NOMO-1 treated with DMSO at 0.1 percent for 48 hours (cell line): Measurements from ENCODE around the gene WNK1.
"Not testable (repeated sequence)": the region's sequence is repeated elsewhere in the genome, so short reads cannot be mapped to it uniquely, and the experiment has no call there.

Experiments used
- DNase-seq: peaks from one replicate; lab custom pipeline; 2025; ENCODE audit not compliant: unreplicated experiment; lab: John Stamatoyannopoulos, UW

Gene WNK1

GRCh38 chr12:906062-906585 is 153.7 kb downstream of the WNK1 start:
- no peak for DNase-seq

GRCh38 chr12:907413-908185 is 155.2 kb downstream of the WNK1 start:
- no peak for DNase-seq

GRCh38 chr12:909861-910260 is 157.5 kb downstream of the WNK1 start:
- no peak for DNase-seq

- DNase-seq: no peak
These were observed 158.0 kb downstream of the WNK1 start for GRCh38 chr12:910416-910815.

DNA sequence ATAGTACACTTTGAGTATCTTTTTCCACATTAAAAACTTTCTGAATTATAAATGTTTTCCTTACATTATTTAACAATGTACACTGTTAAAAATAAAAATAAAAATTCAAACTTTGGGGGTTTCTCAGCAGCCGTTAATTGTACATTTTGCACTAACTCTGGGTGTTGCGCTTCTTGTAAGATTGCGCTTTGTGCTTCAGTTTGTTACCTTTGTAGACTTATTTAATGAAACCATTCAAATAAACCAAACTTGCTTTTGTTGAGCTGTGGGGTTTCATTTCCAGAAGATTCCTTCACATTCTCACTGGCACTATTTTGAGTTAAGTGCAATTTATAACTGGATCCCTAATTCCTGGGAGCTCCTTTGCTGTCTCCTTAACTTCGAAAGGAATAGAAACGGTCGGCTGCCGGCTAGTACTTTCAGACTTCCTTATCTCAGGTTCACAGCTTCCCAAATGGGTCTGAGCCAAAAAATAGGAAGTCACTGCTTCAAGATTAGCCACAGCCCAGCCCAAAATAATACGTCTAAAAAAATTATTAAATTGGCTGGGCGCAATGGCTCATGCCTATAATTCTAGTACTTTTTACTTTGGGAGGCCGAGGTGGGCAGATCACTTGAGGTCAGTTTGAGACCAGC is 158.9 kb downstream of the WNK1 start:
- no peak for DNase-seq

GRCh38 chr12:912466-913235 is 160.3 kb downstream of the WNK1 start:
- DNase-seq: no peak

DNA sequence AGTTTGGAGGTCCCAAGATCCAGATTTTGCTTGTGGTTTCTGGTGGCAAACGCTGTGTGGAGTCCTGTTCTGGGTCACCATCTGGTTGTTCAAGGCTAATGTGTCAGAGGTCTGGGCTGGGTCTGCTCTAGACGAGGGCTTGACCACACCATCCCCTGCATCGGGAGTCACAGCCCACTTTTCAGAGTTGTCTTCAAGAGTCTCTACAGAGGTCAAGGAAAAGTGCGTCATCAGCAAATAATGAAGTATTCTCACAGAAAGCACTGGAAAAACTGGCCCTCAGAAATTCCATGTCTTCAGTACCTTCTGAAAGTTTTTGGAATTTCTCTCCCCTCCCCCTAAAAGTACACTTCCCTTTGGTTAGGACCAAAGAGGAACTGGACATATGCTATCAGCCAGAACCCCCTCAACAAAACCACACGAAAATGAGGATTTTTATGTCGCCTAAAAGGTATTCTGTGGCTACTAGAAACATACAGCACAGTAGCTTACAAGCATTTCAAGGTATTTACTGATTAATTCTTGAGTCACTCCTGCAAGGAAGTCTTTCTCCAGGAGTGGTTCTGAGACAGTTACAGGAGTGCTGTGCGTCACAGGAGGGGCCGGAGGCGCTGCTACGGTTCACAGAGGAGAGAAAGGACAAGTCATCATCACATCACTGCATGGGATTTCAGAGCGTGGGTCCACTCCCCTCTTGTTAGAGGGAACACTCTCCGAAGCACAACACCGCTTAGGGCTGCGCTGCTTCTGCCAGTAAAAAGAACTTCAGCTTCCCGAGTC is 161.7 kb downstream of the WNK1 start:
- DNase-seq: no peak

GRCh38 chr12:915090-915489 is 162.7 kb downstream of the WNK1 start:
- no peak for DNase-seq

GRCh38 chr12:916240-916639 is 163.9 kb downstream of the WNK1 start:
- DNase-seq: no peak

GRCh38 chr12:916712-917445 is 164.5 kb downstream of the WNK1 start:
- no peak for DNase-seq

- no peak for DNase-seq
These were observed 168.3 kb downstream of the WNK1 start for GRCh38 chr12:920676-921075.

- DNase-seq: no peak
These were observed 169.9 kb downstream of the WNK1 start for GRCh38 chr12:922285-922684.

- no peak for DNase-seq
These were observed 174.3 kb downstream of the WNK1 start for GRCh38 chr12:926641-927040.

DNA sequence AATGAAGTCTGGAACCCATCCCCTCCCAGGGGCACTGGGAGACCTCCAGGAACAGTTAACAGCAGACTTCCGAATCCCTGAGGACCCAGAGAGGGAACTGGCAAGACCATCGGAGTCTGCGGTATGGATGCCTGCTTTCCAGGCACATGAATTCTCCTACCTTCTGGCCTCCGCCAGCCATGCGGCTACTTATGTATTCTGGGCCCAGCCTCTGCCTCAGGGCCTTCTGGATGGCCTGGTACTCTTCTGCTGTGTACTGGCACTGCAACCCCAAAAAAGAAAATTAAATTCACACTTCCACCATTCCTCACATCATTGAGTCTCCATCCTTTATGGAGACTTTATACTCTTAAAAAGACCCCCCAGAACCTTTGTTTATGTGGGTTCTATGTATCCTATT is 178.7 kb downstream of the WNK1 start:
- DNase-seq: no peak

DNA sequence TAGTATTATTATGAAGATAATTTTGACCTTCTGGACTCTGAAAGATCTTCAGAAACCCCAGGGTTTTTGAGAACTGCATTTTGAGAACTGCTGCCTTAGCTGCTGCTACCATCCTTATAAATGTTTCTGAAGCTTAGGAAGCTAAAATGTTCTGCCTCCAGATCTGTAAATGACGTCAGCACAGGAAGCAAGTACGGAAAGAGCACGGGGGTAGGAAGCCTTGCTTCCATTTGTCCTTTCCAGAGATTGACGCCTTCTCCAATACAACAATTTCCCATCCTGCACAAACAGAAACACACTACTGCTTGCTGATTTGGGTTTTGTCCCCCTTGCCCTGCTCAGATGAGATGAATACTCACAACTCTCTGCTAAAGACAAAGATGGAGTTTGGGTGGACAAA is 179.2 kb downstream of the WNK1 start:
- DNase-seq: no peak

- DNase-seq: not testable (repeated sequence)
These were observed 183.5 kb downstream of the WNK1 start for GRCh38 chr12:935891-936290.

GRCh38 chr12:936377-937345 is 184.3 kb downstream of the WNK1 start:
- DNase-seq: no peak

- no peak for DNase-seq
These were observed 186.4 kb downstream of the WNK1 start for GRCh38 chr12:938810-939209.

DNA sequence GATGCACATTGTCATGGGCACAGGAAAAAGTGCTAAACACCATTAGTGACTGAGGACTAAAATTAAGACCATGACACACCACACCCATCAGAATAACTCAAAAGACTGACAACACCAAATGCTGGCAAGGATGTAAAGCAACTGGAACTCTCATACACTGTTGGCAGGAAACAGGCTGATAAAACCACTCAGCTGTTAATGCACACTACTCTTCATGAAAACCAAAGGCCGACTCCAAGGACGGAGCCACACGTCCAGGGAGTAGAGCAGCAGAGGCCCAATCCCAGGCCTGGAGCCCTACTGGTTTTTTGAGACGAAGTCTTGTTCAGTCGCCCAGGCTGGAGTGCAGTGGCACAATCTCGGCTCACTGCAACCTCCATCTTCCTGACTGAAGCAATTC is 190.7 kb downstream of the WNK1 start:
- no peak for DNase-seq
